CD4-positive, CD25-positive, alpha-beta regulatory T cell (primary cell): ENCODE data around the gene STYK1. TPM values are rescaled to one million over a fixed set of nuclear protein-coding genes. Genes with fewer than 3 reads are reported as not detected.
"Not testable (repeated sequence)": the region's sequence is repeated elsewhere in the genome, so short reads cannot be mapped to it uniquely, and the experiment has no call there.

Source experiments
- ATAC-seq, 2 donors: fragments of 150-1000 bp; cut with Tn5 transposase; one replicate each; pipeline ENCODE4 v1.10.0; 2021; ENCODE audit warnings: low read depth in 2 of 2, moderate number of reproducible peaks in 2 of 2, moderate library complexity in 1 of 2
- DNase-seq, 3 donors: peaks; one replicate each; pipeline versions ENCODE4 v3.0.0 to v3.0.0-alpha.2; 2012 to 2022; ENCODE audit warnings: mixed read lengths in 1 of 3
- H3K27ac ChIP-seq: one replicate; pipeline ENCODE4 v1.7.0; 2013; ENCODE audit warnings: mild to moderate bottlenecking, low read length; ENCODE audit not compliant: insufficient read depth, poor library complexity, severe bottlenecking
- H3K27me3 ChIP-seq: one replicate; pipeline ENCODE4 v1.7.0; 2013; ENCODE audit warnings: low read length; ENCODE audit not compliant: control insufficient read depth, insufficient read depth
- H3K36me3 ChIP-seq: one replicate; pipeline ENCODE4 v1.7.0; 2013; ENCODE audit warnings: mild to moderate bottlenecking, low read length, moderate library complexity; ENCODE audit not compliant: control insufficient read depth, insufficient read depth
- H3K4me1 ChIP-seq: 2 replicates; pipeline ENCODE4 v1.7.0; 2013; ENCODE audit warnings: mild to moderate bottlenecking, low read length; ENCODE audit not compliant: insufficient read depth, control insufficient read depth, poor library complexity, severe bottlenecking
- H3K4me3 ChIP-seq: one replicate; pipeline ENCODE4 v1.7.0; 2013; ENCODE audit warnings: low read depth, mild to moderate bottlenecking, low read length, moderate library complexity
- H3K9me3 ChIP-seq, 2 experiments: 1 replicate in 1 of 2; 2 replicates in 1 of 2; pipeline ENCODE4 v1.7.0; 2013; ENCODE audit warnings: low read length in 2 of 2, mild to moderate bottlenecking in 1 of 2, moderate library complexity in 1 of 2; ENCODE audit not compliant: control insufficient read depth in 2 of 2
- H3K27ac Mint-ChIP-seq, 3 donors: one replicate each; pipeline ENCODE4 v1.8.0; 2020 to 2022; ENCODE audit warnings: mild to moderate bottlenecking in 3 of 3, mixed read lengths in 3 of 3, moderate library complexity in 2 of 3
- H3K27me3 Mint-ChIP-seq: one replicate; pipeline ENCODE4 v1.8.0; 2022; ENCODE audit warnings: mild to moderate bottlenecking, mixed read lengths
- H3K36me3 Mint-ChIP-seq: one replicate; pipeline ENCODE4 v1.8.0; 2020; ENCODE audit warnings: mixed read lengths
- H3K4me1 Mint-ChIP-seq, 4 donors: one replicate each; pipeline ENCODE4 v1.8.0; 2020 to 2022; ENCODE audit warnings: mixed read lengths in 4 of 4, mild to moderate bottlenecking in 1 of 4
- H3K4me3 Mint-ChIP-seq, 4 donors: one replicate each; pipeline ENCODE4 v1.8.0; 2020 to 2022; ENCODE audit warnings: mild to moderate bottlenecking in 4 of 4, mixed read lengths in 4 of 4, moderate library complexity in 3 of 4
- H3K9me3 Mint-ChIP-seq, 7 donors: one replicate each; pipeline ENCODE4 v1.8.0; 2020 to 2022; ENCODE audit warnings: mixed read lengths in 7 of 7, mild to moderate bottlenecking in 3 of 7, moderate library complexity in 2 of 7
- polyA plus RNA-seq, 4 donors: library from polyadenylated mRNA; unstranded; fragments of 300-500 nt; fragmentation: Illumina TruSeq; gene quantifications; one replicate each; pipeline ENCODE4 v1.2.3, GENCODE V29; 2021
- total RNA-seq: library from RNA; stranded (reverse); gene quantifications from one replicate; pipeline ENCODE4 v1.2.3, GENCODE V29; 2022

Gene STYK1
- total and polyA plus RNA-seq, 5 donors from 2014 or later = not detected

GRCh38 chr12:10617863-10618262 is 56.0 kb downstream of the STYK1 start:
- peak overlapping the region in 2 of 4 donors; percentile 50 to 54 for H3K4me3 Mint-ChIP-seq
- H3K4me3 ChIP-seq = no peak overlapping the region
- H3K9me3 ChIP-seq = no peaks in the 10 kb centered on the region
- H3K27me3 Mint-ChIP-seq = peaks cover 34% of the 10 kb centered on the region
- peaks cover 22% of the 10 kb centered on the region for H3K27me3 ChIP-seq
- H3K4me1 ChIP-seq = peaks cover 9% of the 10 kb centered on the region
- no peak overlapping the region for H3K27ac ChIP-seq
- no peak overlapping the region for H3K27ac Mint-ChIP-seq
- H3K4me1 Mint-ChIP-seq = peaks cover 6 to 14% (median 11%) of the 10 kb centered on the region in 4 donors
- DNase-seq (no peak), ATAC-seq (no peak)
- peaks cover 4% of the 10 kb centered on the region for H3K36me3 Mint-ChIP-seq
- H3K36me3 ChIP-seq = no peaks in the 10 kb centered on the region
- H3K9me3 Mint-ChIP-seq = peaks cover 0 to 3% (median 0%) of the 10 kb centered on the region in 7 donors

GRCh38 chr12:10615532-10615931 is 58.3 kb downstream of the STYK1 start:
- Mint-ChIP-seq H3K4me3 (peak overlapping the region; percentile 2 to 55 (median 27)), H3K9me3 (peaks cover 0 to 3% (median 0%) of the 10 kb centered on the region in 7 donors), H3K36me3 (peaks cover 8% of the 10 kb centered on the region), H3K27me3 (peaks cover 28% of the 10 kb centered on the region), H3K27ac (peak overlapping the region in 1 of 3 donors; percentile 80), H3K4me1 (peaks cover 18 to 31% (median 26%) of the 10 kb centered on the region in 4 donors)
- no peak for DNase-seq
- no peak for ATAC-seq
- no peaks in the 10 kb centered on the region for H3K36me3 ChIP-seq
- H3K27me3 ChIP-seq = peaks cover 13% of the 10 kb centered on the region
- H3K4me1 ChIP-seq = peaks cover 19% of the 10 kb centered on the region
- no peak overlapping the region for H3K4me3 ChIP-seq
- no peak overlapping the region for H3K27ac ChIP-seq
- no peaks in the 10 kb centered on the region for H3K9me3 ChIP-seq

- Histone ChIP-seq H3K36me3 (peaks cover 6% of the 10 kb centered on the region), H3K27me3 (peaks cover 6% of the 10 kb centered on the region), H3K27ac (peak overlapping the region; percentile 91), H3K9me3 (no peaks in the 10 kb centered on the region), H3K4me3 (peak overlapping the region; percentile 100), H3K4me1 (peaks cover 19% of the 10 kb centered on the region)
- H3K4me1 Mint-ChIP-seq = peaks cover 18 to 37% (median 27%) of the 10 kb centered on the region in 4 donors
- DNase-seq = no peak
- peaks cover 19% of the 10 kb centered on the region for H3K36me3 Mint-ChIP-seq
- H3K4me3 Mint-ChIP-seq = peak overlapping the region; percentile 96 to 100 (median 99)
- no peak for ATAC-seq
- H3K27me3 Mint-ChIP-seq = peaks cover 17% of the 10 kb centered on the region
- peak overlapping the region; percentile 100 for H3K27ac Mint-ChIP-seq
- H3K9me3 Mint-ChIP-seq = peaks cover 0 to 3% (median 0%) of the 10 kb centered on the region in 7 donors
Observed at GRCh38 chr12:10614056-10614370, 59.8 kb downstream of the STYK1 start.

GRCh38 chr12:10613349-10614055 is 60.4 kb downstream of the STYK1 start, which contains the start of gene MAGOHB:
TSS of gene MAGOHB (minus strand) at chr12:10613609. CDS start at chr12:10613532, 77 bp downstream.
- Histone ChIP-seq H3K4me1 (peaks cover 19% of the 10 kb centered on the region), H3K27me3 (peaks cover 6% of the 10 kb centered on the region), H3K9me3 (no peaks in the 10 kb centered on the region), H3K4me3 (peak within 1 kb of the TSS; percentile 100), H3K36me3 (peaks cover 11% of the 10 kb centered on the region), H3K27ac (peak within 1 kb of the TSS; percentile 91)
- DNase-seq (peak; percentile 95 to 98 (median 98)), ATAC-seq (peak; percentile 96 to 97)
- Mint-ChIP-seq H3K4me3 (peak within 1 kb of the TSS; percentile 96 to 100 (median 99)), H3K36me3 (peaks cover 25% of the 10 kb centered on the region), H3K27ac (peak within 1 kb of the TSS; percentile 100), H3K4me1 (peaks cover 18 to 37% (median 27%) of the 10 kb centered on the region in 4 donors), H3K9me3 (peaks cover 0 to 3% (median 0%) of the 10 kb centered on the region in 7 donors), H3K27me3 (peaks cover 14% of the 10 kb centered on the region)

- H3K9me3 Mint-ChIP-seq = peaks cover 0 to 3% (median 0%) of the 10 kb centered on the region in 7 donors
- Histone ChIP-seq H3K27ac (peak overlapping the region; percentile 91), H3K4me1 (peaks cover 19% of the 10 kb centered on the region), H3K27me3 (peaks cover 2% of the 10 kb centered on the region), H3K36me3 (peaks cover 16% of the 10 kb centered on the region), H3K4me3 (peak overlapping the region; percentile 100), H3K9me3 (no peaks in the 10 kb centered on the region)
- peaks cover 28% of the 10 kb centered on the region for H3K36me3 Mint-ChIP-seq
- H3K4me3 Mint-ChIP-seq = peak overlapping the region; percentile 96 to 100 (median 99)
- ATAC-seq (peak in 1 of 2 donors; percentile 1), DNase-seq (no peak)
- peaks cover 18 to 40% (median 27%) of the 10 kb centered on the region in 4 donors for H3K4me1 Mint-ChIP-seq
- peak overlapping the region; percentile 100 for H3K27ac Mint-ChIP-seq
- peaks cover 12% of the 10 kb centered on the region for H3K27me3 Mint-ChIP-seq
Observed at GRCh38 chr12:10612984-10613348, 60.9 kb downstream of the STYK1 start.

- Histone ChIP-seq H3K36me3 (peaks cover 25% of the 10 kb centered on the region), H3K27ac (no peak overlapping the region), H3K4me3 (peak overlapping the region; percentile 100), H3K9me3 (no peaks in the 10 kb centered on the region), H3K27me3 (no peaks in the 10 kb centered on the region), H3K4me1 (peaks cover 19% of the 10 kb centered on the region)
- peaks cover 18 to 46% (median 28%) of the 10 kb centered on the region in 4 donors for H3K4me1 Mint-ChIP-seq
- ATAC-seq = no peak
- H3K27me3 Mint-ChIP-seq = peaks cover 8% of the 10 kb centered on the region
- H3K27ac Mint-ChIP-seq = peak overlapping the region in 2 of 3 donors; percentile 100
- peaks cover 0 to 3% (median 0%) of the 10 kb centered on the region in 7 donors for H3K9me3 Mint-ChIP-seq
- peaks cover 34% of the 10 kb centered on the region for H3K36me3 Mint-ChIP-seq
- H3K4me3 Mint-ChIP-seq = peak overlapping the region; percentile 96 to 100 (median 99)
- DNase-seq = no peak
Observed at GRCh38 chr12:10612110-10612509, 61.7 kb downstream of the STYK1 start.

- Mint-ChIP-seq H3K36me3 (peaks cover 36% of the 10 kb centered on the region), H3K4me3 (peak overlapping the region; percentile 48 to 99 (median 84)), H3K27ac (peak overlapping the region in 1 of 3 donors; percentile 100), H3K4me1 (peaks cover 18 to 47% (median 29%) of the 10 kb centered on the region in 4 donors)
- H3K4me3 ChIP-seq, H3K9me3 ChIP-seq, H3K27me3 Mint-ChIP-seq, H3K27me3 ChIP-seq, ATAC-seq, H3K27ac ChIP-seq, DNase-seq, H3K9me3 Mint-ChIP-seq: not testable (repeated sequence)
- peaks cover 32% of the 10 kb centered on the region for H3K36me3 ChIP-seq
- H3K4me1 ChIP-seq = peaks cover 19% of the 10 kb centered on the region
Observed at GRCh38 chr12:10611258-10611657, 62.6 kb downstream of the STYK1 start.
